ENCODE measurements around the gene ESCO1. TPM values are rescaled to one million over a fixed set of nuclear protein-coding genes. Genes with fewer than 3 reads are reported as not detected.

The ESCO1 gene
- total and polyA plus RNA-seq, 2 of the 4 experiments (the other 2 are of a cell fraction) = 3.1 to 4.5 TPM

DNA sequence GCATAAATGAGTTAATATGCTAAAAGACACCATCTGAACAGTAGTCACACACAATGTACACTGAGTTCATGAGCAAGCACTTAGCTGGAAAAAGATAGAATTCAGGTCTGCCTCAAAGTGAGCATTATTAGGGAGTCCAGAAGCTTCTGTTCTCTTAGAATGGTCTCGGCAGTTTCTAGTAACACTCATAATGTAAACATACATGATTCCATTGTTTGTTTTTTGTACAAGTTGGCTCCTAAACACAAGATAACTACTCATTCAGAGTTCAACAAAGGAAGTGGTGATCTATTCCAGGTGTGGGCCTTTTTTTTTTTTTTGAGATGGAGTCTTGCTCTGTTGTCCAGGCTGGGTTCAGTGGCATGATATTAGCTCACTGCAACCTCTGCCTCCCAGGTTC is 66.2 kb downstream of the ESCO1 start:
- Histone ChIP-seq H3K9me3 (ENCODE audit: control insufficient read depth, insufficient read depth, low read length) (no peaks in the 10 kb centered on the region), H3K27ac (ENCODE audit: insufficient read depth, low read length) (no peak overlapping the region), H4K91ac (ENCODE audit: insufficient read depth, low read depth, low read length) (no peak overlapping the region), H2AK9ac (replicated peaks; ENCODE audit: low read depth, low read length, poor library complexity) (no peak overlapping the region), H2BK120ac (ENCODE audit: low read depth, low read length) (no peak overlapping the region), H4K8ac (ENCODE audit: low read depth in 2 of 2, low read length in 2 of 2) (no peak overlapping the region), H2BK20ac (ENCODE audit: low read depth, low read length) (no peak overlapping the region), H3K4me2 (ENCODE audit: low read depth, low read length) (no peak overlapping the region), H3K4me3 (ENCODE audit: insufficient read depth, low read depth, low read length) (no peak overlapping the region), H3K4me1 (ENCODE audit: control insufficient read depth, insufficient read depth, low read length) (no peaks in the 10 kb centered on the region), H4K20me1 (ENCODE audit: insufficient read depth, low read length) (no peaks in the 10 kb centered on the region), H4K5ac (ENCODE audit: low read depth, low read length) (no peak overlapping the region), H2AK5ac (ENCODE audit: low read depth, low read length) (no peak overlapping the region), H3K79me1 (ENCODE audit: low read depth in 1 of 2, low read length in 2 of 2) (no peaks in the 10 kb centered on the region), H2AFZ (replicated peaks; ENCODE audit: low read length, poor library complexity) (no peak overlapping the region), H3K56ac (ENCODE audit: extremely low read depth, insufficient read depth, low read length) (no peak overlapping the region), H3K18ac (ENCODE audit: low read depth, low read length) (no peak overlapping the region), H2BK5ac (ENCODE audit: low read depth, low read length, poor library complexity, severe bottlenecking) (no peak overlapping the region), H3K4ac (ENCODE audit: low read depth, low read length) (no peak overlapping the region), H3K9me1 (ENCODE audit: insufficient read depth, low read length) (no peaks in the 10 kb centered on the region), H3K27me3 (ENCODE audit: control insufficient read depth, insufficient read depth, low read length) (no peaks in the 10 kb centered on the region), H3K14ac (replicated peaks; ENCODE audit: low read depth, low read length) (no peak overlapping the region), H2BK15ac (ENCODE audit: low read depth, low read length) (no peak overlapping the region), H3K23ac (ENCODE audit: low read depth, low read length) (no peak overlapping the region), H3K36me3 (ENCODE audit: control insufficient read depth, insufficient read depth, low read length) (peaks cover 27% of the 10 kb centered on the region), H3K9ac (ENCODE audit: low read depth, low read length) (no peak overlapping the region)
- ChIA-PET CTCF (interaction anchor here (0.6 to 1.3 kb wide), 2 partner anchors 31 to 1888 kb away, joined by 4 to 6 read pairs; no protein-coding TSS in a partner anchor), POLR2A (ENCODE audit: unreplicated experiment) (interaction anchor here (0.6 kb wide), 1 partner anchor 342 kb away, joined by 7 read pairs; no protein-coding TSS in a partner anchor)
- no TSS peak for BruUV-seq (replicated peaks)
- intact Hi-C loops (cut with micrococcal nuclease) = no loop called here
- DNase-seq (peak; percentile 43), ATAC-seq (ENCODE audit: low read depth) (no peak)
- in situ Hi-C loops (cut with MboI; ENCODE audit: low sequenced_read_pairs) = no loop called here
- TF ChIP-seq CEBPB (IDR thresholded peaks at IDR 0.05; ENCODE audit: low read depth, low read length) (no peak), FOS (IDR thresholded peaks at IDR 0.05; ENCODE audit: low read depth, low read length) (no peak)
- dilution Hi-C loops (cut with HindIII; ENCODE audit: low sequenced_read_pairs, unreplicated experiment) = no loop called here
- WGBS, 2 experiments (ENCODE audit: extremely low coverage in 2 of 2, insufficient read length in 1 of 2) = no CpG with 5 or more reads among the region's 1 CpG

Measured in IMR-90 (cell line).